ENCODE results near the gene RPN2.

Gene RPN2

DNA sequence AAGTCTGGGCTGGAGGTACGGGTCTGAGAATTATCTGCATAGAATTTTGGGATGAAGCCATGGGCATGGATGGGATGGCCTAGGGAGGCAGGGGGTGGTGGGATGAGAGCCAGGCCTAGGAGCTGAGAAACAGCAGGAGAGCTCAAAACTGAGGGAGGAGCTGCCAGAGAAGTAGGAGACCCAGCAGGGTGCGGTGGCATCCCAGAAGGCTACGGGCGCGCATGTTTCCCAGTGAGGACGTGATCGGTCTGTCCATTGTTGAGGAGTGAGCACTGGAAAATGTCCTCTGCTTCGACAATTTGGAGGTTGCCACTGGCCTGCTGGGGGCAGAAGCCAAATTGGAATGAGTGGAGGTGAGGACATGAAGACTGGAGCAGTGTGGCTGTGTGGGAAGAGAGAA lies 14.7 kb downstream of the RPN2 start:
- Mint-ChIP-seq H3K4me3 (peak overlapping the region; percentile 19), H3K4me1 (peaks cover 70% of the 10 kb centered on the region), H3K36me3 (peaks cover 47% of the 10 kb centered on the region)

DNA sequence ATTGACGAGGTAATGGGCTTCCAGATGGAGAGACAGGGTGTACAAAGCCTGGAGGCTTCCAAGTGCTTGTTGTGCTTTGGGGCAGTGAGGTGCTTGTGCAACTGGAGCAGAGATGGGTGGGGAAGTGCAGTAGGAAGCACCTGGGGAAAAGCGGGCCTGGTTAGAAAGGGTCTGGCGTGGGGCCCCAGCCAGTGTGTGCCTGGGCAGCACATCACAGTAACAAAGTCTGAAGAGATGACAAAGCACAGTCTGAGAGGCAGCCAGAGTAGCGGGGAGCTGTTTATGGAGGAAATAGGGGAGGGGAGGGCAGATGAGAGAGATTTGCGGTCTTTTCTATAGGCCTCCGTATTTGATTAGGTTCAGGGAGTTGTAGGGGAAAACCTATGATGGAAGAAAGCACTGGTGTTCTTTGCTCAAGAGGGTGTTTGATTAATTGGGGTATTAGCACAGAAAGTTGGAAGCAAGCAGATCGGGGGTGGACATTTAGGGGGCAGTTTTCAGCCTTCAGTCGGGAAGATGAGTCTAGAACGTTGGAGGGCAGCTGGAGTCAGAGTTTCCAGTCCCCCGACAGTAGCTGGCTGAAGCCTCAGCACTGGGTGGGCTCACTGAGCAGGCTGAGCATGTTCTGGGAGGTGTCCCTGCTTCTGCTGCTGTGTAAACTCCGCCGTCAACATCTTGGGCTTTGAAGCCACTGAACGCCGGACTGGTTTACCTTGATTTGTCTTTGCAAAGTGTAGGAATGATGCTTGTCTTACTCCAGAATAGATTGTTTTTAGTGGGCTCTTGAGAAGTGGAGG lies 15.7 kb downstream of the RPN2 start:
- Mint-ChIP-seq H3K4me3 (no peak overlapping the region), H3K27me3 (no peaks in the 10 kb centered on the region), H3K4me1 (peaks cover 60% of the 10 kb centered on the region), H3K27ac (peak overlapping the region; percentile 81), H3K36me3 (peaks cover 45% of the 10 kb centered on the region), H3K9me3 (no peaks in the 10 kb centered on the region)
- peak; percentile 38 for DNase-seq
- CTCF ChIA-PET, result interaction anchor here (0.5 to 3.0 kb wide), 16 partner anchors 10 to 342 kb away, joined by 3 to 23 read pairs (median 4); partner anchors contain the start of genes MROH8, NNAT and RPN2

More for the DNA sequence above, 14.7 kb downstream of the RPN2 start:
- CTCF ChIA-PET, result interaction anchor here (0.8 to 3.0 kb wide), 5 partner anchors 9 to 339 kb away, joined by 3 to 23 read pairs (median 4); partner anchors contain the start of genes MROH8 and RPN2
- no peaks in the 10 kb centered on the region for H3K9me3 Mint-ChIP-seq
- H3K27me3 Mint-ChIP-seq, result no peaks in the 10 kb centered on the region
- no peak for DNase-seq
- peak overlapping the region; percentile 64 for H3K27ac Mint-ChIP-seq

DNA sequence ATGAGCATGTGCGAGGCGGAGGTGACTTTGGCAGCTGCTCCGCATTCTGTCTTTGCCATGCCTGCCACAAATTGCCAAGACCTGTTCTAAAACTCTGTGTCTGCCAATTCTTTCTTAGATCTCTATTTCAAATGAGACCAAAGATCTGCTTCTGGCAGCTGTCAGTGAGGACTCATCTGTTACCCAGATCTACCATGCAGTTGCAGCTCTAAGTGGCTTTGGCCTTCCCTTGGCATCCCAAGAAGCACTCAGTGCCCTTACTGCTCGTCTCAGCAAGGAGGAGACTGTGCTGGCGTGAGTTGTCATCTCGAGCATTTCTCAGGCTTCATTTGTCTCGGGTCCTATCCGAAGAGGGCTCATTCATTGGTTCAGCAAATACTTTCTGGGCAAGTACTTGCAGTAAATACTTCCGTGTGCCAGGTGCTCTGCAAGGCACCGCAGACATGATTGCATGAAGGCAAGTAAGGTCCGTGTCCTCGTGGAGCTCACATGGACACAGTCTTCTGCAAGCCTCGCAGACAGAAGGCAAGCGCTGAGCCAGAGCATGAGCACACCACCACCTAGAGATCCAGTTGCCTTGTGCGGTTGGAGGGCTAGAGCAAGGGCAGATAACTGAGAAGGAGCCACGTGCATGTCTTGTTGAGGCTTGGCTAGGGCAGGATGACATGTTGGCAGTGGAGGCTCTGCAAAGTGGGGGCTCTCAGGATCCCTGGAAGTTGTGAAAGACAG lies 20.0 kb downstream of the RPN2 start:
- no peaks in the 10 kb centered on the region for H3K27me3 Mint-ChIP-seq
- no peak overlapping the region for H3K27ac Mint-ChIP-seq
- H3K36me3 Mint-ChIP-seq, result peaks cover 50% of the 10 kb centered on the region
- peaks cover 27% of the 10 kb centered on the region for H3K4me1 Mint-ChIP-seq
- CTCF ChIA-PET, result interaction anchor here (2.1 kb wide), 1 partner anchor 335 kb away, joined by 8 read pairs; no protein-coding TSS in a partner anchor
- no peak for DNase-seq
- H3K4me3 Mint-ChIP-seq, result no peak overlapping the region
- H3K9me3 Mint-ChIP-seq, result no peaks in the 10 kb centered on the region

DNA sequence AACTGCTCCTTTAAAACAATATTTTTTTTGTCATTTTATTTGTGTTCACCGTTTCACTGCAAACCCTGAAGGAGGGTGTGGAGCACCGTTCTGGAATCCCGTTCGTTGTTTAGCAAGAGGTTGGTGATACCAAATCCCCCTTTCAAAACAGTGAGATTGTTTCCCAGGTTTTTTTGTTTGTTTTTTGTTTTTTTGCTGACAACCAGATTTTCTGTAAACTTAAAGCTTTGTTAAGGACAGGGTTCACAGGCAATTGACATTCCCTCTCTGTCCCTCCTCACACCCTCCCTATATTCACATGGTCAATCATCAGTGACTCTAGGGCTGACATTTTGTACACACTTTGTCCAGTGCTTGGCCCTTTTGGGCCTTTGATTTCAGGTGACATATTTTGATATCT lies 21.2 kb downstream of the RPN2 start:
- DNase-seq, result no peak
- peaks cover 58% of the 10 kb centered on the region for H3K36me3 Mint-ChIP-seq
- H3K27me3 Mint-ChIP-seq, result no peaks in the 10 kb centered on the region
- CTCF ChIA-PET, result interaction anchor here (1.6 to 3.4 kb wide), 2 partner anchors 9 to 335 kb away, joined by 3 to 19 read pairs; no protein-coding TSS in a partner anchor
- H3K4me1 Mint-ChIP-seq, result peaks cover 14% of the 10 kb centered on the region
- no peak overlapping the region for H3K4me3 Mint-ChIP-seq
- H3K9me3 Mint-ChIP-seq, result no peaks in the 10 kb centered on the region
- H3K27ac Mint-ChIP-seq, result no peak overlapping the region

DNA sequence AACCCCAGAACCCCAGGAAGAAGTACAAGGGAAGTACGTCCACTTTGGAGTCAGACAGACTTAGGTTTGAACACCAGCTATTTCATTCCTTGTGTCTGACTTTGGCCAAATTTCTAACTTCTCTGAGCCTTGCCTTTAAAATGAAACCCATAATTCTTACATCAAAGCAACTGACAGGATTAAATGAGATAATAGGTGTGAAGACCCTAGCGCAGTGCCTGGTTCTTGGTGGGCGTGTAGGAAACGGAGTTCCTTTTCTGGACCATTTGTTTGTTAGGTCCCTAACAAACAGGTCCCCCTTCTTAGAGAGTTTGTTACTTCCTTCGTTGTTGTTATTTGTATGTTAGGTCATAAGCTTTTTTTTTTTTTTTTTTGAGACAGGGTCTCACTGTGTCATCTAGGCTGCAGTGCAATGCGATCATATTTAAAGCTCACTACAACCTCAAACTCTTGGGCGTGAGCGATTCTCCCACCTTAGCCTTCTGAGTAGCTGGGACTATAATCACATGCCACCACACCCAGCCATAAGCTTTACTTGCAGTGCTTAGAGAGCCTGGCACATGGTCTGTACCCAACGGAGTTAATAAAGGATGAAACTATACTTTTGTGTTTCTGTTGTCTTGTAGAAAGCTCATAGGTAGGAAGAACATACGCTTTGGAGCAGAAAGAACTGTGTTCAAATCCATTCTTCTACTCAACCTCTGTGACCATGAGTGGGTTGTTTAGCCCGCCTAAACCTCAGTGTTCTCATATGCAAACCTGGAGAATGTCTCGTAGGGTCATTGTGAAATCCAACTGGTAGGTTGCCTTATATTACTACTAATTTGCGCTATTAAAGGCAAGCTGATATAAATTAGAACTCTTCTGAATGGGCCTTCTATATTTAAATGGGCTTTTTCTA lies 22.0 kb downstream of the RPN2 start:
- Mint-ChIP-seq H3K4me1 (peaks cover 10% of the 10 kb centered on the region), H3K4me3 (no peak overlapping the region), H3K27me3 (no peaks in the 10 kb centered on the region), H3K36me3 (peaks cover 62% of the 10 kb centered on the region), H3K27ac (no peak overlapping the region), H3K9me3 (no peaks in the 10 kb centered on the region)
- DNase-seq, result no peak
- CTCF ChIA-PET, result interaction anchor here (0.9 to 3.4 kb wide), 5 partner anchors 10 to 334 kb away, joined by 3 to 19 read pairs (median 3); partner anchors contain the start of genes MROH8 and RPN2

DNA sequence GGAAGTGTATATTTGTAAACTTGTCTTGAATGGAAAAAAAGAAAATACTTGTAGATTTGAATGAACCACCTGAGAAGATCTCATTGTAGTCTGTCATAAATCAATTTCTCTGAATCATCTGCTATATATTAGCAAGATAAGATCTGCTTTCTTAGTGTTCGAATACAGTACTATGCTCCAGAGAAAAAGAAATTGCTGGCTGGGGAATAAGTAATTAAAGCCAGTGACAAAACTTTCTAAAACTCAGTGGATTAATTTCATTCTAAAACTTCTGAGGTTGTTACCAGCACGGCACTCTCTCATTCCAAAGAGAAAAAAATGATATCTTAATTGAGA lies 22.7 kb downstream of the RPN2 start:
- DNase-seq, result no peak
- H3K27me3 Mint-ChIP-seq, result no peaks in the 10 kb centered on the region
- peaks cover 4% of the 10 kb centered on the region for H3K4me1 Mint-ChIP-seq
- peaks cover 60% of the 10 kb centered on the region for H3K36me3 Mint-ChIP-seq
- CTCF ChIA-PET, result interaction anchor here (0.9 to 3.4 kb wide), 5 partner anchors 11 to 333 kb away, joined by 3 to 19 read pairs (median 3); partner anchors contain the start of genes MROH8 and RPN2
- H3K9me3 Mint-ChIP-seq, result no peaks in the 10 kb centered on the region
- no peak overlapping the region for H3K27ac Mint-ChIP-seq
- H3K4me3 Mint-ChIP-seq, result no peak overlapping the region

DNA sequence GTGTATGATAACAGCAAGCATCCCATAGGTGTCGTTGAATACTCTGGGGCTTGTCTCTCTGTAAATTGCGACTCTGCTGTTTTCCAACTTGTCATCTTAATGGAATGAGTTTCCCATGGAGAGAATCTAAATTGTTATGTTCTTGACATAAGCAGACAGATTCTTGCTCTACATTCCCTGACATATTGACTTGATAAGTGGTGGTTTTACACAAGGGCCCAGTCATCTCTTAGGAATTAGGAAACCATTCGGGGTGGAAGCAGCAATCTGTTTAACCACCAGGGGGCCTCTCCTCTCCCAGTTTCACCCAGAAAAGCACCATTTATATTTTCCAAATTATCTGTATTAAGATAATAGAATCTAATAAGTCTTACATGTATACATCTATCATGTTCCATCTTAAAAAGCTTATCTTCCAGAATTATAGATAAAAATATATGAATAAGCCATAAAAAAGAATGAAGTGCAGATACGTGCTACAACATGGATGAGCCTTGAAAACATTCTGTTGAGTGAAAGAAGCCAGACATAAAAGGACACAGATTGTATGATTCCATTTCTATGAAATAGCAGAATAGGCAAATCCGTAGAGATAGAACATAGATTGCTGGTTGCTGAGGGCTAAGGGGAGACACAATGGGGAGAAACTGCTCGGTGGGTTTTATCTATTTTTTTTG lies 23.3 kb downstream of the RPN2 start:
- Mint-ChIP-seq H3K36me3 (peaks cover 60% of the 10 kb centered on the region), H3K9me3 (no peaks in the 10 kb centered on the region), H3K27me3 (no peaks in the 10 kb centered on the region), H3K4me1 (no peaks in the 10 kb centered on the region), H3K27ac (no peak overlapping the region), H3K4me3 (no peak overlapping the region)
- peak; percentile 53 for DNase-seq
- CTCF ChIA-PET, result interaction anchor here (0.9 to 3.4 kb wide), 6 partner anchors 9 to 331 kb away, joined by 3 to 19 read pairs (median 3); no protein-coding TSS in a partner anchor

DNA sequence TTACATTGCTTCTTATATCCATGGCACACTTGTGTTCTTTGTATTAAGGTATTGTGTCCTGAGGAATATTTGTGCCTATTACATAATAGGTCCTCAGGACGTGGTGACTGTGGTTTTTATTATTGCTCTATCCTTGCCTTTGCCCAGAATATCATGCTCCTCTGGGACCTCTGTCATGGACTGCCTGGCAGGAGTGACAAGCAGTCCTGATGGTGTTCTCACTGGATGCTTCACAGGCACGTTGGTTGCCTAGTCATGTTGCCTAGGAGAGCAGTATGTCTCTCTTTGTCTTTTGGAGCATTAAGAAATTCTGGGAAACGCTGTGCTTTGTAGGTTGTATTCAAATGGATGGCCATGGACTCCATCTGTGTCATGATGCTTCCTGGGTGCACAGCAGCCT lies 24.9 kb downstream of the RPN2 start:
- H3K27me3 Mint-ChIP-seq, result no peaks in the 10 kb centered on the region
- no peak for DNase-seq
- H3K4me1 Mint-ChIP-seq, result no peaks in the 10 kb centered on the region
- CTCF ChIA-PET, result interaction anchor here (0.6 to 2.4 kb wide), 3 partner anchors 8 to 73 kb away, joined by 4 to 5 read pairs (median 5); no protein-coding TSS in a partner anchor
- no peaks in the 10 kb centered on the region for H3K9me3 Mint-ChIP-seq
- H3K27ac Mint-ChIP-seq, result no peak overlapping the region
- H3K4me3 Mint-ChIP-seq, result no peak overlapping the region
- peaks cover 62% of the 10 kb centered on the region for H3K36me3 Mint-ChIP-seq

DNA sequence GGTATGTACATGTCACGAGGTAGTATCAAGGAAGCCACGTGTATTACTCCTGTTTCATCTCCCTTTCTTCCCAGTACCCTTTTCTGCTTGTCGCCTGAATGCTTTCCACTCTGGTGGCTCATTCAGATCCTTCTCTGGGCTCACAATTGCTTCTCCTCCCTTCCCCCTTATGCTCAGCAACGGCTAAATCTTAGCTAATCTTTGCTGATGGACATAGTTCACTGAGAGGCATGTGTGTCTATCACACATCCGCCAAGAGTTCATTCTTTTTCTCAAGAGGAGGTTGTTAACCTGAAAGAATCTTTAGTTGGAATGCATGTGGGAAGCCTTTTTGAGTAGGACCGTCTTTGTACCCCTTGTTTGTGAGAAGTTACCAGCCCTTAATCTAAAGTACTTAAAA lies 26.0 kb downstream of the RPN2 start:
- no peak overlapping the region for H3K27ac Mint-ChIP-seq
- DNase-seq, result no peak
- H3K36me3 Mint-ChIP-seq, result peaks cover 59% of the 10 kb centered on the region
- CTCF ChIA-PET, result interaction anchor here (0.8 to 2.4 kb wide), 3 partner anchors 10 to 20 kb away, joined by 3 to 5 read pairs (median 5); no protein-coding TSS in a partner anchor
- H3K9me3 Mint-ChIP-seq, result no peaks in the 10 kb centered on the region
- no peak overlapping the region for H3K4me3 Mint-ChIP-seq
- no peaks in the 10 kb centered on the region for H3K27me3 Mint-ChIP-seq
- no peaks in the 10 kb centered on the region for H3K4me1 Mint-ChIP-seq

DNA sequence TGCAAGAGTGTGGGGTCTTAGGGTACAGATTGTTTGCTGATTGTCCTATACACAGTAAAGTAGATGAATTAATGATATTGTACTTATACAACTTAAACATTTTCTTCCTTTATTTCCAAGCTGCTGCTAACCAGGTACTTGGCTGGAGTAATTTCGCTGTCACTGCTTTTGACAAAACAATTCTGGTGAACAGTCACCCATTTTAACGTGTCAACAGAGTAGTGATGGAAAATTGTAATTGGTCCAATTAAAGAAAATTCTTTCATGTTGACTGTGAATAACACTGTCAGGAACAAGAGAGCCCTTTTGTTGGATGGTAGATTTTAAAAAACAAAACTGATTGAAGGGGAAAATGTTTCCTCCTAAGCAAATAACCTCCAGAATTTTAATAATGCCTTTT lies 26.7 kb downstream of the RPN2 start:
- Mint-ChIP-seq H3K27me3 (no peaks in the 10 kb centered on the region), H3K9me3 (no peaks in the 10 kb centered on the region), H3K4me3 (no peak overlapping the region), H3K27ac (no peak overlapping the region), H3K36me3 (peaks cover 58% of the 10 kb centered on the region), H3K4me1 (no peaks in the 10 kb centered on the region)
- no peak for DNase-seq
- CTCF ChIA-PET, result interaction anchor here (0.8 to 2.4 kb wide), 3 partner anchors 10 to 19 kb away, joined by 3 to 5 read pairs (median 5); no protein-coding TSS in a partner anchor

DNA sequence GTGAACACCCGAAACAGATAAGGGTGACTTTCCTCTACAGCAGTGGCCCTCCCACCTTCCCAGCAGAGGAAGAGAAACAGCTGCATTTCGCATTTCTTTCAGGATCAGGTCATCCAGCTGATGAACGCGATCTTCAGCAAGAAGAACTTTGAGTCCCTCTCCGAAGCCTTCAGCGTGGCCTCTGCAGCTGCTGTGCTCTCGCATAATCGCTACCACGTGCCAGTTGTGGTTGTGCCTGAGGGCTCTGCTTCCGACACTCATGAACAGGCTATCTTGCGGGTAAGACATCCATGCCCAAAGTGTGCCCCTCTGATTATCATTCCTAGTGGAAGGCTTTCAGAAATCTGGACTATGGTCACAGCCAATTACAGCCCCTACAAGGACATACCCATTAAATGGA lies 28.0 kb downstream of the RPN2 start:
- CTCF ChIA-PET, result no interaction called here
- no peak overlapping the region for H3K27ac Mint-ChIP-seq
- peaks cover 48% of the 10 kb centered on the region for H3K36me3 Mint-ChIP-seq
- no peaks in the 10 kb centered on the region for H3K27me3 Mint-ChIP-seq
- H3K4me3 Mint-ChIP-seq, result no peak overlapping the region
- no peaks in the 10 kb centered on the region for H3K9me3 Mint-ChIP-seq
- no peak for DNase-seq
- no peaks in the 10 kb centered on the region for H3K4me1 Mint-ChIP-seq

DNA sequence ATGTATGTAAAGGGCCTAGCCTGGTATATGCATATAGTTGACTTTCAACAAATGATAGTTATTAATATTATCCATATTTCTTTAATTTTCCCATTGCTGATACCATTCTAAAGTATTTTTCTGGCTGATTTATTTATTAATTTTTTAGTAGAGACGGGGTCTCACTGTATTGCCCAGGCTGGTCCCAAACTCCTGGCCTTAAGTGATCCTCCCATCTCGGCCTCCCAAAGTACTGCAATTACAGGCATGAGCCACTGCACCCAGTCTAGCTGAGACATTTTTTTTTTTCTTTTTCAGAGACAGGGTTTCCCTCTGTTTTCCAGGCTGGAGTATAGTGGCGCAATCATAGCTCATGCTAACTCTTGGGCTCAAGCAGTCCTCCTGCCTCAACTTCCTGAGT lies 30.1 kb downstream of the RPN2 start:
- Mint-ChIP-seq H3K9me3 (no peaks in the 10 kb centered on the region), H3K4me1 (no peaks in the 10 kb centered on the region), H3K4me3 (no peak overlapping the region), H3K27me3 (no peaks in the 10 kb centered on the region), H3K36me3 (peaks cover 48% of the 10 kb centered on the region), H3K27ac (no peak overlapping the region)
- DNase-seq, result no peak
- CTCF ChIA-PET, result interaction anchor here (0.9 kb wide), 1 partner anchor 14 kb away, joined by 3 read pairs; no protein-coding TSS in a partner anchor
